ENCODE data around the gene STAC3.

Gene STAC3

DNA sequence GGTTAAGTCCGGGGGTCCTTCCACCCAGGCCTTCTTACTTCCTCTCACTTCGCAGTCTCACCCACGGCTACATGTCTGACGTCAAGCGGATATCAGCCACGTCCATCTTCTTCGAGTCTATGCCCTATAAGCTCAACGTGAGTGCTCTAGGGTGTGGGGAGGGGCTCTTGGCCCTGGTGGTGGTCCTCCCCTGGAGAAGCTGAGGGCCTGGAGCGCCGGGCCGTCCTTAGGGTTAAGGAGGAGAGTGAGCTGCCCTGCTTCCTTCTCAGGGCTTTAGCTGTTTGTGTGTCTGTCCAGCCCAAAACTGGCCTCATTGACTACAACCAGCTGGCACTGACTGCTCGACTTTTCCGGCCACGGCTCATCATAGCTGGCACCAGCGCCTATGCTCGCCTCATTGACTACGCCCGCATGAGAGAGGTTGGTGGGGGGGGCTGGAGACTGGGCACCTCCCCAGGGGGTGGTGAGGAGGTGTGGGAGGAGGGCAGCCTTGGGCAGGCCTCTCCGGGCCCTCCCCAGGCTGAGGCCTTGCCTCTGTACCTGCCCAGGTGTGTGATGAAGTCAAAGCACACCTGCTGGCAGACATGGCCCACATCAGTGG is 18.7 kb downstream of the STAC3 start:
- ChIA-PET POLR2A (interaction anchor here (0.5 to 3.5 kb wide), 3 partner anchors 8 to 213 kb away, joined by 6 to 72 read pairs (median 44); partner anchors contain the start of gene NXPH4), CTCF (interaction anchor here (0.6 to 23.3 kb wide), 4 partner anchors 8 to 109 kb away, joined by 3 to 628 read pairs (median 98); partner anchors contain the start of gene NXPH4)
- TF ChIP-seq HIC1 (tag by site-specific recombination; IDR thresholded peaks at IDR 0.05) (peak; percentile 31; the same call in 1 of the 2 replicates), ZNF18 (tag by site-specific recombination; IDR thresholded peaks at IDR 0.05) (no peak), ZEB2 (tag by site-specific recombination; IDR thresholded peaks at IDR 0.05) (peak; percentile 30; the same call in 1 of the 2 replicates)
- TF ChIP-seq, protein P1, sequence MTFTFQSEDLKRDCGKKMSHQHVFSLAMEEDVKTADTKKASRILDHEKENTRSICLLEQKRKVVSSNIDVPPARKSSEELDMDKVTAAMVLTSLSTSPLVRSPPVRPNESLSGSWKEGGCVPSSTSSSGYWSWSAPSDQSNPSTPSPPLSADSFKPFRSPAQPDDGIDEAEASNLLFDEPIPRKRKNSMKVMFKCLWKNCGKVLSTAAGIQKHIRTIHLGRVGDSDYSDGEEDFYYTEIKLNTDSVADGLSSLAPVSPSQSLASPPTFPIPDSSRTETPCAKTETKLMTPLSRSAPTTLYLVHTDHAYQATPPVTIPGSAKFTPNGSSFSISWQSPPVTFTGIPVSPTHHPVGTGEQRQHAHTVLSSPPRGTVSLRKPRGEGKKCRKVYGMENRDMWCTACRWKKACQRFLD (tag by site-specific recombination; IDR thresholded peaks at IDR 0.05) = no peak
- no peak overlapping the region for H3K27ac ChIP-seq (ENCODE audit: extremely low read depth, low read depth, low read length)
- no peak overlapping the region for H3K4me3 ChIP-seq (ENCODE audit: low read depth, low read length)
- no peaks in the 10 kb centered on the region for H3K9me3 ChIP-seq (ENCODE audit: control insufficient read depth, insufficient read depth, low read depth, low read length)
- peaks cover 21% of the 10 kb centered on the region for H3K4me1 ChIP-seq (ENCODE audit: control insufficient read depth, insufficient read depth, low read length)
- peaks cover 0 to 55% of the 10 kb centered on the region in 2 experiments; a peak in 1 of 3 replicates for H3K36me3 ChIP-seq (ENCODE audit: control insufficient read depth in 2 of 2, insufficient read depth in 1 of 2, low read length in 2 of 2)

- no peak overlapping the region for H3K27ac ChIP-seq (ENCODE audit: extremely low read depth, low read depth, low read length)
- CTCF ChIA-PET = interaction anchor here (0.6 to 23.3 kb wide), 3 partner anchors 9 to 32 kb away, joined by 3 to 628 read pairs (median 192); partner anchors contain the start of gene NXPH4
- H3K36me3 ChIP-seq (ENCODE audit: control insufficient read depth in 2 of 2, insufficient read depth in 1 of 2, low read length in 2 of 2) = peaks cover 0 to 55% of the 10 kb centered on the region in 2 experiments; a peak in 1 of 3 replicates
- H3K4me3 ChIP-seq (ENCODE audit: low read depth, low read length) = no peak overlapping the region
- H3K4me1 ChIP-seq (ENCODE audit: control insufficient read depth, insufficient read depth, low read length) = peaks cover 21% of the 10 kb centered on the region
- POLR2A ChIA-PET = interaction anchor here (0.5 to 3.5 kb wide), 4 partner anchors 9 to 214 kb away, joined by 6 to 72 read pairs (median 29); partner anchors contain the start of gene NXPH4
- no peaks in the 10 kb centered on the region for H3K9me3 ChIP-seq (ENCODE audit: control insufficient read depth, insufficient read depth, low read depth, low read length)
- no peak for TF ChIP-seq BCL11A (tag by site-specific recombination; IDR thresholded peaks at IDR 0.05; ENCODE audit: low read depth)
- no peak for TF ChIP-seq ZNF558 (tag by site-specific recombination; IDR thresholded peaks at IDR 0.05)
- TF ChIP-seq ZNF473 (tag by site-specific recombination; IDR thresholded peaks at IDR 0.05) = no peak
- no peak for TF ChIP-seq ZNF629 (tag by site-specific recombination; IDR thresholded peaks at IDR 0.05)
- no peak for TF ChIP-seq ZNF248 (tag by site-specific recombination; IDR thresholded peaks at IDR 0.05)
- no peak for TF ChIP-seq TRIM28 (IDR thresholded peaks at IDR 0.05; ENCODE audit: borderline replicate concordance, low read length)
- no peak for TF ChIP-seq ZBTB48 (tag by site-specific recombination; IDR thresholded peaks at IDR 0.05)
- TF ChIP-seq, protein P2, sequence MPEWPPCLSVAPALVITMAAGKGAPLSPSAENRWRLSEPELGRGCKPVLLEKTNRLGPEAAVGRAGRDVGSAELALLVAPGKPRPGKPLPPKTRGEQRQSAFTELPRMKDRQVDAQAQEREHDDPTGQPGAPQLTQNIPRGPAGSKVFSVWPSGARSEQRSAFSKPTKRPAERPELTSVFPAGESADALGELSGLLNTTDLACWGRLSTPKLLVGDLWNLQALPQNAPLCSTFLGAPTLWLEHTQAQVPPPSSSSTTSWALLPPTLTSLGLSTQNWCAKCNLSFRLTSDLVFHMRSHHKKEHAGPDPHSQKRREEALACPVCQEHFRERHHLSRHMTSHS (tag by site-specific recombination; IDR thresholded peaks at IDR 0.05) = no peak
- TF ChIP-seq ZBTB26 (tag by site-specific recombination; optimal IDR thresholded peaks at IDR 0.05) = no peak
- TF ChIP-seq ZNF416 (tag by site-specific recombination; IDR thresholded peaks at IDR 0.05) = no peak
Observed at GRCh38 chr12:57231276-57232021, 19.5 kb downstream of the STAC3 start.

All from HEK293 (cell line).